GM19467 (cell line): ENCODE measurements around the gene GRIK5.
"Not testable (repeated sequence)": the region's sequence is repeated elsewhere in the genome, so short reads cannot be mapped to it uniquely, and the experiment has no call there.

Source experiments
- ATAC-seq: cut with Tn5 transposase; IDR thresholded peaks from one replicate; pipeline ENCODE4 v1.9.1; 2021; ENCODE audit warnings: mild to moderate bottlenecking, moderate library complexity; ENCODE audit not compliant: unreplicated experiment

GRIK5 gene

DNA sequence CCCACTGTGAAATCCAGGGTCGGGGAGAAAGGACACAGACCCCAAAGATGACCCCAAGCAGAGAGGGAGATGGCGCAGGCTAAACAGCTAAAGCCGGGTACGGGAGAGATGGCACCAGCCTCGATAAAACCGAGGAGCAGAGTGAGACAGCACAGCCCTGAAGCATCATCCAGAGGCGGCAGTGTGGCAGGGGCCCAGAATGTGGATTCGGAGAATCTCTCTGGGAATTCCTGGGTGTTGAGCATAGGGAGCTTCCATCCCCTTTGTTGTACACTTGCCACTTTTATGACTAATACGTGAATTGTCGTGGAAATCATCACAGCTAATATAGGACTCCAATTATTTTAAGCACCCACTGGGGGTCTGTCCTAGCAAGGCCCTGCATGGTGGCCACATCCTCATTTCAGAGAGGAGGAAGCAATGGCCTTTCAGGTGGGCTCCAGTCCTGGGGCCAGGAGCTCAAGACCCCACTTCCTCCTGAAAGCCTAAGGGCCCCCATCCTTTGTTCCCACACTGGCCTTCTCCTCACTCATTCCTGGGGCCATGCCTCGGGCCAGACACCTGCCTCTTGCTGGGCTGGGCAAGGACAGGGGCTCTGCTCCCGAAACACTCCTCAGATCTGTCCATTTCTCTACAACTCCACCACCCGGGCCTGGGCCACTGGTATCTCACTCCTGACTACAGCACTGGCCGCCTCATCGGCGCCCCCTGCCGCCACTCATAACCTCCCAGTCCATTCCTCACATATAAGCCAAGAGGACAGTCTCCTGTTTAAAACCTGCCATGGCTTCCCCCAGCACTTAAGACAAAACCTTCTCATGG lies 46.7 kb downstream of the GRIK5 start:
- ATAC-seq: no peak

DNA sequence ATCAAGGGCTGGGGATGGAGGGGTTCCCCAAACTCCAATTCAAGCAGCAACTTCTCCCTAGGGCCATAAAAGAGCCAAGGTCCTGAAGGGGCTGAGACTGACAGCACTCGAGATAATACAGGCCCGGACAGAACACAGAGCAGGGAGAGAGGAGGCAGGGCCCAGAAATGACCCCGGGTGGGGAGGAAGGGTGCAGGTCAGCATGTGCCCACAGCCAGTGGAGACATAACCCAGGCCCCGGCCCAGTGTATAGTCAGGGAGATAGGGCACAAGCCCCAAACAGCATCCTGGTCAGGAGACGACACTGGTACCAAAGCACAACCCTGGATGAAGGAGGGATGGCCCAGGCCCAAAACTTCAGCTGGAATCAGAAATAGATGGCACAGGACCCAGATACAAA lies 47.4 kb downstream of the GRIK5 start:
- no peak for ATAC-seq

DNA sequence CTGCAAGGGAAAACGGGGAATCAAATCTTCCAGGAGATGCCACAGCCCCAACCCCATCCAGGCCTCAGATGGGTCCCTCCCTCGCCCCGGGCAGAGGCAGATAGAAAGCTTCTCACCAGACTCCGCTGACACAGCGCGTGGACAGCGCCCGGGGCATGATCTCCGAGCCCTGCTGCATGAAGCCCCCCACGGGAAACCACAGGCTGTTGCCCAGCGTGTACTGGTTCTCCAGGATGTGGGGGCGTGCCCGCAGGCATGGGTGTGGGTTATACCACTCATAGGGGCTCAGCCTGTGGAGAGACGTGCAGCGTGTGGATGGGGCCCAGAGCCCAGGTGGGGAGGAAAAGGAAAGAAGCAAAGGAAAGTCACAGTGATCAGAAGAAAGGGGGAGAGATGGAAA lies 48.8 kb downstream of the GRIK5 start:
- no peak for ATAC-seq

DNA sequence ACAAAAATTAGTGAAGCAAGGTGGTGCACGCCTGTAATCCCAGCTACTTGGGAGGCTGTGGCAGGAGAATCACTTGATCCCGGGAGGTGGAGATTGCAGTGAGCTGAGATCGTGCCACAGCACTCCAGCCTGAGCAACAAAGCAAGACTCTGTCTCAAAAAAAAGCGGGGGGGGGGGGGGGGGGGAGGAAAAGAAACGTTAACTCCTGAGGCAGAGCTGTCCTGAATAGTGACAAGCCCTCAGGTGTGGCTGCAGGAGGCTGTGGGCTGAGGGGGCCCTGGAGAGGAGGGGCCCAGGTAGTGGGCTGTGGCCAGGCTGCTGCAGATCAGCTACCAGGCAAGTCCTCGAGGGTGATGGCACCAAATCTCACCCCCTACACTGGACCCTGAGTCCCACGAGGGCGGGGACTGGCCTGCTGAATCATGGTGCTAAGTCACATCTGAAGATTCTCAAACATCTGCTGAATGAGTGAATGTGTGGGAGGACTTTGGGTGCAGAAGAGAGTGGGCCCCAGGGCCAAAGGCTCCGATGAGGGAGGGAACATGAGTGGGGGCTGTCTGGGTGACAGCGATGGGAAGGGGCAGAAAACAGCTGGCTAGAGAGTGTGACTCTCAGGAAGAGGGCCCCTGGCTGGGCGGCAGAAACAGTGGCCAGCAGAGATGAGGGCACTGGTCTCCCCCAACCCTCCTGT lies 51.4 kb downstream of the GRIK5 start:
- ATAC-seq: no peak

DNA sequence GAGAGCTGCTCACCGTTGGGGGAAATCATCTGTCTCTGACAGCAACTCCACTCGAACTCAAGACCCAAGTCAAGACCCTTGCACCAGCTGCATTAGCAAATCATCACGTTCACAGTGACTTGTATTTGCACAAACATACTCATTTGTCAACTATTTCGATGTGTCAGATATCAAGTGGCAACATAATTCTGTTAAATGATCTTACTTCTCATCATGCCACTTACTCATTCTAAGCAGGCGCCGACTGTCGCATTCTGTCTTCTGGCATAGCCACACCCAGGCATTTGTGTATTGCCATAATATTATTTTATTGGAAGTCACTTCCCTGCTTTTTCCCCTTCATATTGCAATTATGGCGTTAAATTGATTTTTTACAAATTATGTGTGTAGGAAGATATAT lies 53.0 kb downstream of the GRIK5 start:
- no peak for ATAC-seq

DNA sequence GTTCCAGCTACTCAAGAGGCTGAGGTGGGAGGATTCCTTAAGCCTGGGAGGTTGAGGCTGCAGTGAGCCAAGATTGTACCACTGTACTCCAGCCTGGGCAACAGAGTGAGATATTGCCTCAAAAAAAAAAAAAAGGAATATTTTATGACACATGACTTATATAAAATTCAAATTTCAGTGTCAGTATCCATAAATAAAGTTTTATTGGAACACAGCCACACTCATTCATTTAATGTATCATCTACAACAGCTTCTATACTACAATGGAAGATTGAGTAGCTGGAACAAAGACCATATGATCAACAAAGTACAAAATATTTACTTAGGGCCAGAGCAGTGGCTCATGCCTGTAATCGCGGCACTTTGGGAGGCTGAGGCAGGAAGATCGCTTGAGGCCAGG lies 57.3 kb downstream of the GRIK5 start:
- not testable (repeated sequence) for ATAC-seq

DNA sequence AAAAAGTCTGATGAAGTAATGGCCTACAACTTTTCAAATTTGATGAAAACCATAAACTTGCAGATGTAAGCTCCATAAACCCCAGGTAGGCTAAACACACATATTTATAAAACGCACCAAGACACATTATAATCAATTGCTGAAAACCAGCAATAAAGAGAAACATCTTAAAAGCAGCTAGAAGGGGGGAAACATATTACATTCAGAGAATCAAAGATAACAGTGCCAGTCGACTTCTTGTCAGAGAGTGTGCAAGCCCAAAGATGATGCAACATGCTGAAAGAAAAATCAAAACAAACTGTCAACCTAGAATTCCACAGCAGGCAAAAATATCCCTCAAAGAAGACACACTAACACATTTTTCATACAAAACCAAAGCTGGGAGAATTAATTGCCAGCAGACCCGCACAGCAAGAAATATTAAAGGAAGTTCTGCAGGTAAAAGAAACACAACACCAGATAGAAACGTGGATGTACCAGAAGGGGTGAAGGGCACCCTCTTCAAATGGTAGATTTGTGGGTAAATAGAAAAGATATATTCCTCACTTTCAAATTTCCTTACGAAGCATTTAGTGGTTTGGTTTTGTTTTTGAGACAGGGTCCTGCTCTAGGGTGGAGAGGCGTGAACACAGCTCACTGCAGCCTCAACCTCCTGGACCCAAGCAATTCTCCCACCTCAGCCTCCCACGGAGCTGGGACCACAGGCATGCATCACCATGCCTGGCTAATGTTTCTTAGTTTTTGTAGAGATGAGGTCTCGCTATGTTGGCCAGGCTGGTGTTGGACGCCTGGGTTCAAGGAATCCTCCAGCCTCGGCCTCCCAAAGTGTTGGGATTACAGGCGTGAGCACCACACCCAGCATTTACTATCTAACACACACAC lies 59.5 kb downstream of the GRIK5 start:
- ATAC-seq: no peak

DNA sequence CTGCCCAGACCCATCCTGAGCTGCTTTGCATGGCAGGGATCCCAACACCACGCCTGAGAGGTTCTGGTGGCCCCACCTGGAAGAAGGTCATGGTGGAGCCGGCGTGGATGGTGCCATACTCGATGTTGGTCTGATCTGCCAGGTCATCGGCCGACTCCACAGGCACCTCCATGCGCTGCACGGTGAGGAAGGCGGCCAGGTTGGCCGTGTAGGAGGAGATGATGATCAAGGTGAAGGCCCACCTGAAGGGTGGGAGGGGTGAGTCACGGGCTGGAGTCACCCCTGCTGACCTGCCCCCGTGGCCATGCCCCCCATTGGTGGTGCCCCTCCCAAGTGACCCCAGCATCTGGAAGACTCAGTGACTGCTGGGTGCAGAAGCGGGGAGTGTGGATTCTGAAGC lies 63.4 kb downstream of the GRIK5 start:
- no peak for ATAC-seq

DNA sequence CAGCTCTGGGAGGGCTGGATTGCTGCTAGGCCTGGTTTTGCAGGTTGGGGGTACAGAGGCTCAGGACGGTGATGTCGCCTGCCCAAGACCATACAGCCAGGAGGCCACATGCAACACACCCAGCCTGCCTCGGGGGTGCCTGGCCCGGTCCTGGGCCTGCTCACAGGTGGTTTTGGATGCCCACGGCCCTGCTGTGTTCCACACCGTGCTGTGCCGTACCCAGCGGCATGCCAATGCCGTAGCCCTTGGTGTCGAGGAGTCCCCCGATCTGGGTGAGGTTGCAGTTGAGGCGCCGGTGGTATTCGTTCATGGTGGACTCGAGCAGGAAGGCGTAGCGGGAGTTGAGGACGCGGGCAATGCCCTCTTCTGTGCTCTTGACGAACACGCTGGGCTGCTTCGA lies 64.5 kb downstream of the GRIK5 start:
- ATAC-seq: no peak

DNA sequence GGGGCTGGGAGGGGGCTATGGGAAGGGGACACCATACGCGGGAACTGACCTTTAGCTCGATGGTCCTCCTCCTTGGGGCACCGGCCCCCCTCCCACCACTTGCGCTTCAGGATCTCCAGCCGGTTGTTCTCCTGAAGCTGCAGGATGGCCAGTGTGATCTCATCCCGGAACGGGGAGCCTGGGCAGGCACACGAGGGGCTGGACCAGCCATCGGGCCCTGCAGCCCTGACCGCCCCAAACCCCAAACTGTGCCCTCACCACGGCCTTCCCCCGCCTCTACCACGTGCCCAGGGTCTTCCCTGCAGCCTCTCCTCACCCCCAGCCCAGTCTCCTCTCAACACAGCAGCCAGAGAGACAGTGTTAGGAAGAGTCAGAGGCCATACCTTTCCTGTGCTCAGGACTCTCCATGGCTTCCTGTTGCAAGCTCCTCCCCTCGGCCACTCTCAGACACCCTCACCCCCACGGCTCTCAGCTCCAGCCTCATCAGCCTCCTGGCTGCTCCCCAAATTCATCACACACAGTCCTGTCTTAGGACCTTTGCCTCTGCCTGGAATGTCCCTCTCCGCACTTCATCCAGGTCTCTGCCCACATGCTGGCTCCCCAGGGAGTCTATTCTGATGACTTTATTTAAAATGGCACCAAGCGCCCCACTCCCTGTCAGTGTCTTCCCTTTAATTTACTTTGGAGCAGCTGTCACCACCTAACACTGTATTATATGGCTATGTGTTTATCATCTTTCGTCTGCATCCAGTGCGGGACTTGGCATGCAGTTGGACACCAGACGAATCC lies 66.3 kb downstream of the GRIK5 start:
- no peak for ATAC-seq

DNA sequence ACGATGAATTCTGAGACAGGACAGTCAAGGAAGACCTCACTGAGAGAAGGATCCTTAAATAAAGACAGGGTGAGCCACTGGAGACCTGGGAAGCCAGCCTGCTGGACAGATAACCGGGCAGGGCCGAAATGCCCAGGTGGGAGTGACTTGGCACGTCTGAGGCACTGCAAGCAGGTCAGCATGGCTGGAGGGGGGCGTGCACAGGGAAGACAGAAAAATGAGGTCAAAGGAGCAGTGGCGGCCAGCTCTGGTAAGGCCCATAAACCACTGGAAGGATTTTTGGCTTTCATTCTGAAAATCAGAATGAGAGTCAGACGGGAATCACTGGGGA lies 70.2 kb downstream of the GRIK5 start:
- ATAC-seq: no peak

DNA sequence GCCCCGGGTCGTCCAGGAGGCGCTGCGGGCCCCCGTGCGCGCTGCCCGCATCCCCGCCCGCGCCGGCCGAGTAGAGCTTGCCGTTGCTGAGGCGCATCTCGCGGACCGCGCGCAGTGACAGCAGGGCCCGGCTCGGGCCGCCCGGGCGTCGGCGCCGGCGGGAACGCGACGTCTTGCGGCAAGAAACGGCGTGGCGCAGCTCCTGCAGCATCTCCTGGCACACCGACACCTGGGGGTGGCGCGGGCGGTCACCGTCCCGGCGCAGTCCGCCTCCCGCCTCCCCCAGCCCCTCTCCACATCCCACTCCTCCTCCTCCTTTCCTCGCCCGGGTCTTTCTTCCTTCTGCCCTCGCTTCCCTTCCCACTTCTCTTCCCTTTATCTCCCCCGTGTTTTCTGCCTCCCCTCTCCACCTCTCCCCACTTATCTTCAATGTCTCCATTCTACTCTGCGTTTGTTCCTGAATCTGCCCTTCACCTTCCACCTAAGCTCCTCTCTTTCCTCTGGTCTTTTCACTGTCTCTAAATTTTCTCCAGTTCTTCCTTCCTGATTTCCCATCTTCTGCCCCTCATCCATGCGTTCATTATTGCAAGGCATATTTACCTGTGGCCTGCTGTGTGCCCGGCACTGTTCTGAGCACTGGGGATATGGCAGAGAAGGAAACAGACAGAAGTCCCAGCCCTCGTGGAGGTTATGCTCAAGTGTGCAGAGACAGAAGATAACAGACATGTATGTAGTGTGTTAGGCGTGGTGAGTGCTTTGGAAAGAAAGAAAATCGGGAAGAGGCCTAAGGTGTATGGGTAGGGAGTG lies 70.7 kb downstream of the GRIK5 start:
- no peak for ATAC-seq

DNA sequence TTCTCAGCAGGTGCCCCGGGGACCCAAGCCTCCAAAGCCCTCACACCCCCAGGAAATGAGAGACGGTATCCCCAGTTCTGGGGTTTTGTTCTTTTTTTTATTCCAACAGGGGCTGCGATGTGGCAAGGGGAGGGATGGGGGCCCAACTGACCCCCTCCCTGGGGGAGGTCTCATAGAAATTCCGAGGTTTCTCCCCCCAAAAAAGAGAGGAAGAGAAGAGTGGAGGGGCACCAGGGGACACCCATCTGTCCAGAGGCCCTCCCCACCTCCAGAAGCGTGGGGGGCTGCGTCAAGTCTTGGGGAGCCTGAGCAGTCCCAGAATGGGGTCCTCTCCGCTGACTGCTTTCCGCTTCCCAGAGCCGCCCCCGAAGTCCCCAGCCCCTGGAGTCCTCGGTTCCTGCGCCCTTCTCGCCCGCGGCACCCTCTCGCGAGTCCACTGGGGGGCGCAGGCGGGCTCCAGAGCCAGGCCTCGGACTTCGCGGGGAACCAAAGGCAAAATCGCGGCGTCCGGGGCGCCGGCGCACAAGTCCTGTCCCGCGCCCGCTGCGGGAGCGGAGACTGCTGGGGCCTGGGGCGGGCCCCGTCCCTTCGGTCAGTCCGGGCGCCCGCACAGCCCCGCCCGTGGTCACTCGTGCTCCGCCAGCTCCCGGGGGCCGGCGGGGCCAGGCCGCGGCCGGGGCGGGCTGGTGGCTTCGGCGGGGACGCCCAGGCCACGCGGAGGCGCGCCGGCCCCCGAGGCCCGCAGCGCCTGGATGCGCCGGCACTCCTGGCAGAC lies 71.6 kb downstream of the GRIK5 start:
- no peak for ATAC-seq

DNA sequence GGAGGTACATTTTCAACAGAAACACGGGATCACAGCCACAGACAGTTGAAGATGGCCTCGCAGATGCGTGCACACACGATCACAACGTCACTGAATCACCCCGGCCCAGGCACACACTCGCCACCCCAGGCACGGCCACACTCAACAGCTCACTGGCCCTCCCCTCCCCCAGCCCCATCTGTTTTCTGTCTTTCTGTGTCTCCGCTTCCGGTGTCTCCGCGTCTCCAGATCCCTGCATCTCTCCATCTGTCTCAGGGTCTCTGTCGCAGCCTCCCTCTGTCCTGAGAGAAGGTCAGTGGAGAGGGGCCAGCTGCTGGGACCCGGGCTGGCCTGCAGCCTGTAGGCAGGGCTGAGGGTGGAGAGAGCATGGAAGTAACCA lies 72.2 kb downstream of the GRIK5 start:
- ATAC-seq: no peak

DNA sequence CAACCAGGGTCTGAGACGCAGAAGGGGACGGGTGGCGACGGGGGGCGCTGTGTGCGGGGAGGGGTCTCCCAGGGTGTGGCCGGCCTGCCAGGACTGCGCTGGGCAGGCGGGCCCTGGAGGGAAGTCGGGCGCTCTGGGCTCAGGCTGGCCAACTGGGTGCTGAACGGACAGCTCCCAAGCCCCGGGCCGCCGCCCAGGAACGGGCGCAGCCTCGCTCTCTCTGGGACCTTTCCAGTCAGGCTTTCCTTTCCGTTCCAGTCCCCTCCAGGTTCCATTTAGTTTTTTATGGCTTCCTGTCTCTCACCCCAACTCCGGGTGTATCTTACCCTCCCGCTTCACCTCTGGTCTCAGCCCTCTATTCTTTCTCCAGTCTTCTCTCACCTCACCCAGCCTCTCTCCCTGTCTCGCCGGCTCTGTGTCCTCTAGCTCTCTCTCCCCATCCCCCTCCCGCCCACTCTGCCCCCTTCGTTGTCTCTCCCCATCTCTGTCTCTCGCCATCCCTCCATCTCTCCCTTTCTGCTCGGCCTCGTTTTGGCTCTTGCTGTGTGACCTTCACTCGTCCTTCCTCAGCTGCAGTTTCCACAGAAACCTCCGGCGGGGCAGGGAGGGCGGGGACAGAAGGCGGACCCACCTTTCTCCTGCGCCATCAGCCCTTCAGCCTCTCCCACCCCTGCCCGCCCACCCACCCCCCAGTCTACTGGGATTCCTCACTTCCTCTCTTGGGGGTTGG lies 72.7 kb downstream of the GRIK5 start:
- ATAC-seq: no peak

DNA sequence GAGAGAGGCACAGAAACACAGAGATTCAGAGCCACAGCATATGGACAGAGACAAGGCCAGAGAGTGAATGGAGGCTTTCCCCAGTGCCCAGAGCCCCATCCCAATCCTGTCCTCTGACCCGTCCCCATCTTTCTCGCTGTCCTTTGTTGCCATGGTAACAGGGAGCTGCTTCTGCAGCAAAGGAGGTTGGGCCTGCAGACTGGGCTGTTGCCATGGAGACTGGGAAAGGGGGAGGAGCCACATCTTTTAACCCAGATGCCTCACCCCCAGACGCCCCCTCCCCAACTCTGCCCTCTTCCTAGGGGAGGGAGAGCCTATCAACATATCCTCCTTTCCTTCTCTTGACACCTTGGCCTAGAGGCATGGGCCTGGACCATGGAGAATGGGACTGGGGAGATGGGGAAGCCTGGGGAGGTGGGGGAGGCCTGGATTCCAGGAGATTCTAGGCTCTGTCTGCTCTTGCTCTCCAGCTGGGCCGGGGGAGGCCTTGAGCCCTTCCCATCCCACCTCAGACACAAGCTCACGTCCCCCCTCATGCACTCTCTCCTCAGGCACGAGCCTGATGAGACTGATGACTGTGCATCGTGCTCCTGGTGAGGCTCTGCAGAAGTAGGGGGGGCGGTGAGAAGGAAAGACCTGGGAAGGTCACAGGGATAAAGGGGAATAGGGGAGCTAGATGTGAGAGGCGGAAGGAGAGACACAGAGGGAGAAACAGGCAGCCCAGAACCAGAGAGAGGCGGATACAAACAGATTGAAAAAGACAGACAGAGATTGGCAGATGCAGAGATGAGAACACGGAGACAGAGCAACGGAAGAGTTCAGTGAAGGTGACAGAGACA lies 73.8 kb downstream of the GRIK5 start:
- ATAC-seq: no peak

DNA sequence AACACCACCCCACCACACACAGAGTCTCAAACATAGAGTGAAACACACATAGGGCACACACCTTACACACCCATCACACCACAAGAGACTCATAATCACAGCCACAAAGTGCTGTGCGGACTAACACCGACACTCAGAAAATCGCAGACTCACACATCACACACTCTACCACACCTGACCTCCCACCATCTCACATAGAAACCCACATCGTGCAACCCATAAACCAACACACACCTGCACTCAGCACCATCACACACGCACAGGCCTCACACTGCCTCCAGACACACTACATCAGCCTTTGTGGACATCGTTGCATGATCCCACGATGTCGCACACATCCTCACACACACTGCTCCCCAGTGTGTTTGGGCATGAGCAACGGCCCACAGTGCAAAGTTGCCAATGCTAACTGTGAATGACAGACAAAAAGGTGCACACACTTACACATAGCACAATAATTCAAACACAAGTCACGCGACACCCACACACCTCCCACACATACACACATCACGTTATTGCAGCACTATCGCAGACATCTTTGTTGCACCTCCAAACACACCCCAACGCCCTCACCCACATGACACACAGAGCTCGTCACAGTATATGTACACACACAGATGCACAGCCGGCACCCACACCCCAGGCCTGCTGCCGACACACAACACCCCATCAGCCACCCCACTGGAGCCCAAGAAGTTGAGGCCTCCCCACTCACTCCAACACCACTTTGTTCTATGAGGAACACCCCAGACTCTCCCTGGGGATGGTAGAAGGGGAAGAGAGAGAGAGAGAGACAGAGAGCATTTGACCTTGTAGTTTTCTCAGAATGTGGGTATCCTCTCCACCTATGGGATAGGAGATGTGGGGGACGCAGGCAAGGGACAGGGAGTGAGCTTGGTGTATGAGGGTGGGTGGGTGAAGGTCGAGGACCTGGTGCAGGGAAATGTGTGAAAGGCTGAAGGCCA lies 74.7 kb downstream of the GRIK5 start:
- no peak for ATAC-seq
